Suprapubic skin (tissue), 4 donors: ENCODE measurements around the gene PIGQ. TPM values are rescaled to one million over a fixed set of nuclear protein-coding genes. Genes with fewer than 3 reads are reported as not detected.

ENCODE experiments used
- DNase-seq, 2 donors: peaks; one replicate each; pipeline ENCODE4 v3.0.0-alpha.2; 2019; ENCODE audit warnings: low spot score in 2 of 2
- H3K27ac ChIP-seq: fragments of 200-600 bp; sonication (generic); one replicate; pipeline ENCODE4 v1.5.1; 2019
- H3K27me3 ChIP-seq: fragments of 200-600 bp; sonication (generic); one replicate; pipeline ENCODE4 v1.5.1; 2019
- H3K36me3 ChIP-seq: fragments of 200-600 bp; sonication (generic); one replicate; pipeline ENCODE4 v1.5.1; 2019
- H3K4me1 ChIP-seq: fragments of 200-600 bp; sonication (generic); one replicate; pipeline ENCODE4 v1.5.1; 2019
- H3K4me3 ChIP-seq: fragments of 200-600 bp; sonication (generic); one replicate; pipeline ENCODE4 v1.5.1; 2019; ENCODE audit warnings: mild to moderate bottlenecking
- H3K9me3 ChIP-seq: fragments of 200-600 bp; sonication (generic); one replicate; pipeline ENCODE4 v1.5.1; 2019
- EP300 ChIP-seq: sonication (generic); formaldehyde crosslinking; IDR thresholded peaks from one replicate; pipeline ENCODE4 v1.6.1; 2017; ENCODE audit warnings: antibody characterized with exemption
- POLR2A ChIP-seq, 2 donors: fragments of 450-650 bp; IDR thresholded peaks; one replicate each; pipeline ENCODE4 v1.6.1; 2017; ENCODE audit warnings: antibody characterized with exemption in 2 of 2, mild to moderate bottlenecking in 2 of 2, moderate library complexity in 2 of 2
- POLR2AphosphoS5 ChIP-seq, 3 donors: sonication (generic); formaldehyde crosslinking; IDR thresholded peaks; one replicate each; pipeline ENCODE4 v1.6.1; 2017; ENCODE audit warnings: antibody characterized with exemption in 3 of 3
- WGBS: methylation state at CpG from one replicate; pipeline ENCODE4 v1.1.5; 2018; 5-methylcytosine and 5-hydroxymethylcytosine counted together
- total RNA-seq, 4 donors: library from RNA; depleted of rRNA; stranded (reverse); fragments of >200 nt; gene quantifications; one replicate each; pipeline ENCODE4 v1.1.0, GENCODE V29; 2016
- TF ChIP-seq, protein P1 (sequence below), 2 donors: fragments of 200-600 bp in 1 of 2; fragments of 450-650 bp in 1 of 2; sonication (generic) in 1 of 2; IDR thresholded peaks; one replicate each; pipeline ENCODE4 v1.5.1; 2016 to 2019; ENCODE audit warnings: antibody characterized with exemption in 2 of 2, mild to moderate bottlenecking in 1 of 2, moderate library complexity in 1 of 2

The PIGQ gene
- total RNA-seq, 4 donors from 2014 or later, result 36.9 to 54.6 (median 44.1) TPM

GRCh38 chr16:624526-625070 is 54.8 kb downstream of the PIGQ start:
- Histone ChIP-seq H3K27me3 (no peaks in the 10 kb centered on the region), H3K36me3 (peaks cover 38% of the 10 kb centered on the region), H3K9me3 (no peaks in the 10 kb centered on the region), H3K4me1 (peaks cover 46% of the 10 kb centered on the region), H3K27ac (no peak overlapping the region), H3K4me3 (no peak overlapping the region)
- WGBS, result 77% methylated on average over 10 of the region's 10 CpGs
- DNase-seq, result no peak
- no peak for TF ChIP-seq POLR2AphosphoS5 (IDR thresholded peaks at IDR 0.05)
- TF ChIP-seq POLR2A (IDR thresholded peaks at IDR 0.05), result no peak
- TF ChIP-seq EP300, result no peak
- TF ChIP-seq, protein P1, sequence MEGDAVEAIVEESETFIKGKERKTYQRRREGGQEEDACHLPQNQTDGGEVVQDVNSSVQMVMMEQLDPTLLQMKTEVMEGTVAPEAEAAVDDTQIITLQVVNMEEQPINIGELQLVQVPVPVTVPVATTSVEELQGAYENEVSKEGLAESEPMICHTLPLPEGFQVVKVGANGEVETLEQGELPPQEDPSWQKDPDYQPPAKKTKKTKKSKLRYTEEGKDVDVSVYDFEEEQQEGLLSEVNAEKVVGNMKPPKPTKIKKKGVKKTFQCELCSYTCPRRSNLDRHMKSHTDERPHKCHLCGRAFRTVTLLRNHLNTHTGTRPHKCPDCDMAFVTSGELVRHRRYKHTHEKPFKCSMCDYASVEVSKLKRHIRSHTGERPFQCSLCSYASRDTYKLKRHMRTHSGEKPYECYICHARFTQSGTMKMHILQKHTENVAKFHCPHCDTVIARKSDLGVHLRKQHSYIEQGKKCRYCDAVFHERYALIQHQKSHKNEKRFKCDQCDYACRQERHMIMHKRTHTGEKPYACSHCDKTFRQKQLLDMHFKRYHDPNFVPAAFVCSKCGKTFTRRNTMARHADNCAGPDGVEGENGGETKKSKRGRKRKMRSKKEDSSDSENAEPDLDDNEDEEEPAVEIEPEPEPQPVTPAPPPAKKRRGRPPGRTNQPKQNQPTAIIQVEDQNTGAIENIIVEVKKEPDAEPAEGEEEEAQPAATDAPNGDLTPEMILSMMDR (IDR thresholded peaks at IDR 0.05), result no peak

DNA sequence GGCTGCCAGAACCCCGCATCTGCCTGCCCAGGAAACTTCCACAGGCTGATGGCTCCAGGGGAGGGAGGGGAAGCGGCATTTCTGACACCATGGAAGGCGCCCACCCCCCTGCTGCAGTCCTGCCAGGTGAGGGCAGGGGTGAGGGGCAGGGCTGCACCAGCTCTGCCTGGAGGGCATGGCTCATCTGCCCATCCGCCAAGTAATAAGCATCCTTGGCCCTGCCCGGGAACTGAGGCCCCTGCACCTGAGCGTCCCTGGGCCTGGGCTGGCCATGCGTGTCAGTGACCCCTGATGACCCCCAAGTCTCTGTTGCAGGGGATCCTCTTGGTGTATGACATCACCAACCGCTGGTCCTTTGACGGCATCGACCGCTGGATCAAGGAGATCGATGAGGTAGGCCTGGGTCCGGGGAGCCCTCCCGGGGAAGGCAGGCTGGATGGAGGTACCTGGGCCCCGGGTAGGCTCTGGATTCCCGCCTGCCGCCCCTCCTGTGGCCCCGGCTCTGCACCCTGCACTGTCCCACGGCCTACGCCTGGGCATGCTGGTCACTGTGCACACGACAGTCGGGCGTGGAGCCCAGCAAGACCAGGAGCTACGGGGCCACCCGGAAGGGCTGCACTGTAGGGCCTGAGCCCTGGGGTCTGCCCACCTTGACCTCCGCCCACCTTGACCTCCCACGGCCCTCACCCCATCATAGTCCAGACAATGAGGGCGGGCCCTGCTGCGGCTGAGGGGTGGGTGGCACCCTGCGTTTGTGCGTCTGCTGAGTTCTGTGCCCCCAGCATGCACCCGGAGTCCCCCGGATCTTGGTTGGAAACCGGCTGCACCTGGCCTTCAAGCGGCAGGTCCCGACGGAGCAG is 55.6 kb downstream of the PIGQ start:
- TF ChIP-seq, protein P1 (IDR thresholded peaks at IDR 0.05), result no peak
- TF ChIP-seq POLR2A (IDR thresholded peaks at IDR 0.05), result no peak
- TF ChIP-seq EP300, result no peak
- no peak for TF ChIP-seq POLR2AphosphoS5 (IDR thresholded peaks at IDR 0.05)
- Histone ChIP-seq H3K27me3 (no peaks in the 10 kb centered on the region), H3K27ac (no peak overlapping the region), H3K9me3 (no peaks in the 10 kb centered on the region), H3K4me1 (peaks cover 46% of the 10 kb centered on the region), H3K4me3 (no peak overlapping the region), H3K36me3 (peaks cover 38% of the 10 kb centered on the region)
- DNase-seq, result peak in 1 of 2 donors; percentile 80
- WGBS, result no CpG with 5 or more reads among the region's 37 CpGs

DNA sequence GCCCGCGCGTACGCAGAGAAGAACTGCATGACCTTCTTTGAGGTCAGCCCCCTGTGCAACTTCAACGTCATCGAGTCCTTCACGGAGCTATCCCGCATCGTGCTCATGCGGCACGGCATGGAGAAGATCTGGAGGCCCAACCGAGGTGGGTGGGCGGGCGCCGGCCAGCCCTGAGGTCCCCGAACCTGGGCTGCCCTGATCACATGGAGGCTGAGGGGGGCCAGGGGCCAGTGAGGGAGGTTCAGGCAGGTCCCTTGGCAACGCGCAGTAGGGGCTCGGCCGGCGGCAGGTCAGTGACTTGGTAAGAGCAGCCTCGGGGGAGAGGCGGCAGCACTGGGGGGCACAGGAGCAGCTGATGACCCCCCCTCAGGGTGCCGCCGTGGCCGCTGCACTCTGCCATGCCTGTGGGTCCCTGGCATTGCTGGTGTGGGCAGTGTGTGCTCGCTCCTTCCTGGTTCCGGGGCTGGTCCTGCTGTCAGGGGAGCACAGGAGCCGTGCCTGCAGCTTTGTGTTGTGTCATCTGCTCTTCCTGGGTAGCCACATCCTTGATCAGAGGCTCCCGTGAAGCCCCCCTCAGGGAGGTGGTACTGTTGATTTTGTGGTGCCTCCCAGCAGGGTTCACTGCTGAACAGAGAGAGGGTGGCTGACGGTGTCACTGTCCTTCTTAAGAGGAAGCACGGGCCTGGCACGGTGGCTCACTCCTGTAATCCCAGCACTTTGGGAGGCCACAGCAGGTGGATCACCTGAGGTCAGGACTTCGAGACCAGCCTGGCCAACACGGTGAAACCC is 56.4 kb downstream of the PIGQ start:
- peaks cover 47% of the 10 kb centered on the region for H3K4me1 ChIP-seq
- peak overlapping the region; percentile 23 for H3K27ac ChIP-seq
- no peak overlapping the region for H3K4me3 ChIP-seq

DNA sequence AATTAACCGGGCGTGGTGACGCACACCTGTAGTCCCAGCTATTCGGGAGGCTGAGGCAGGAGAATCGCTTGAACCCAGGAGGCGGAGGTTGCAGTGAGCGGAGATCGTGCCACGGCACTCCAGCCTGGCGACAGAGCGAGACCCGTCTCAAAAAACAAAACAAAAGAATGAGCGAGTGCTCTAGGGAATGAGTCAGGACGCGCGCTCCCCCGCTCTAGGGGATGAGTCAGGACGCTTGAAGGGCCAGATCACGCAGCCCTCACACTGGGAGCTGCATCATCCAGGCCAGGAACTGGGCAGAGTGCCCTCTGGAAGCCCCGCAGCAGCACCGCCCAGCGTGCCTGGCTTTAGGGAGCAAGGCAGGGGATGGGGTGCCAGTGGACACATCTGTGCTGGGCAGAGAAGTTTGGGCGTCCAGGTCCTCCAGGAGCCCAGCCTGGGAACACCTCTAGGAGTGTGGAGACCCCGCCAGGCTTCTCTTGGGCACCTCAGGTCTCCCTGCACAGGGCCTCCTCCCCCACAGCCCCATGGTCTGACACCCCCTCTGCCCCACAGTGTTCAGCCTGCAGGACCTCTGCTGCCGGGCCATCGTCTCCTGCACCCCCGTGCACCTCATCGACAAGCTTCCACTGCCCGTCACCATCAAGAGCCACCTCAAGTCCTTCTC is 57.2 kb downstream of the PIGQ start:
- 70% methylated on average over 20 of the region's 29 CpGs for WGBS

More for the DNA sequence above, 56.4 kb downstream of the PIGQ start:
- Histone ChIP-seq H3K27me3 (no peaks in the 10 kb centered on the region), H3K36me3 (peaks cover 38% of the 10 kb centered on the region), H3K9me3 (no peaks in the 10 kb centered on the region)
- DNase-seq, result peak in 1 of 2 donors; percentile 77
- TF ChIP-seq, protein P1 (IDR thresholded peaks at IDR 0.05), result no peak
- TF ChIP-seq EP300 (no peak), POLR2A (IDR thresholded peaks at IDR 0.05) (no peak), POLR2AphosphoS5 (IDR thresholded peaks at IDR 0.05) (no peak)
- 94% methylated on average over 16 of the region's 35 CpGs for WGBS

More for the DNA sequence above, 57.2 kb downstream of the PIGQ start:
- TF ChIP-seq EP300 (no peak), POLR2AphosphoS5 (IDR thresholded peaks at IDR 0.05) (no peak), POLR2A (IDR thresholded peaks at IDR 0.05) (no peak)
- TF ChIP-seq, protein P1 (IDR thresholded peaks at IDR 0.05), result no peak
- peak overlapping the region; percentile 23 for H3K27ac ChIP-seq
- H3K27me3 ChIP-seq, result no peaks in the 10 kb centered on the region
- no peaks in the 10 kb centered on the region for H3K9me3 ChIP-seq
- DNase-seq, result peak; percentile 80 to 84
- H3K4me1 ChIP-seq, result peaks cover 43% of the 10 kb centered on the region
- peaks cover 38% of the 10 kb centered on the region for H3K36me3 ChIP-seq
- H3K4me3 ChIP-seq, result no peak overlapping the region
